ENCODE results near the gene PRTFDC1. TPM values are rescaled to one million over a fixed set of nuclear protein-coding genes. Genes with fewer than 3 reads are reported as not detected.

PRTFDC1 gene
- total RNA-seq, 2 experiments from 2014 or later = 1.4 to 1.7 TPM

DNA sequence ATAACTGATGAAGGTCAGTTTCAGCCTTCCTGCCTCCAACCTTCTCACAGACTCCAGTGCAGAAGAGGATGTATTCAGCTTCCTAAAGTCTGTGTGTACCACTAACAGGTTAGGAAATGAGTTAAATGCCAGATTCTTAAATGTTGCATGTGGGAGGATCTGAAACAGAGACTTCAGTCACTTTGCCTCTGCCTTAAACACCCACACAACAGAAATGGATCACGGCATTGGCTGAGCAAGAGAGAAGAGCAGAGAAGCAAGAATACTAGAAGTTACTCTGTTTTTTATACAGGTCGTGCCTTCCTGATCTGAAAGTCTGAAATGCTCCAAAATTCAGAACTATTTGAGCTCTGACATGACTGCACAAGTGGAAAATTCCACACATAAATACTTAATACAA, 129.8 kb downstream of the PRTFDC1 start:
- CTCF ChIA-PET = no interaction called here

DNA sequence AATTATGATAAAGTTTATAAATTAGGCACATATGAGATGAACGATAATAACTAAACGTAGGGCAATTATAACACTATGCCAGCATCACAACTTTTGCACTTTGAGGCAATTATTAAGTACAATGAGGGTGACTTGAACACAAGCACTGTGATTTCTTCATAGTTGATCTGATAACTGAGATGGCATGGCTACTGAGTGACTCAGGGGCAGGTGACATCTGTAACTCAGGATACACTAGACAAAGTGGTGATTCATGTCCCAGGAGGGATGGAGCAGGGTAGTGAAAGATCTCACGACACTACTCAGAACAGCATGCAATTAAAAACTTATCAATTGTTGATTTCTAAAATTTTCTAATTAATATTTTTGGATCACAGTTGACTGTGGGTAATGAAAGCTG, 130.4 kb downstream of the PRTFDC1 start:
- peaks cover 25% of the 10 kb centered on the region for H3K4me1 Mint-ChIP-seq
- H3K27ac Mint-ChIP-seq = no peak overlapping the region
- no peak for DNase-seq
- CTCF ChIA-PET = no interaction called here
- POLR2A ChIA-PET = no interaction called here
- no peaks in the 10 kb centered on the region for H3K9me3 Mint-ChIP-seq
- peaks cover 3% of the 10 kb centered on the region for H3K36me3 Mint-ChIP-seq (ENCODE audit: low read depth)
- H3K27me3 Mint-ChIP-seq = no peaks in the 10 kb centered on the region
- no peak overlapping the region for H3K4me3 Mint-ChIP-seq

More for the DNA sequence above, 129.8 kb downstream of the PRTFDC1 start:
- POLR2A ChIA-PET = no interaction called here
- Mint-ChIP-seq H3K9me3 (no peaks in the 10 kb centered on the region), H3K36me3 (ENCODE audit: low read depth) (peaks cover 3% of the 10 kb centered on the region), H3K27me3 (no peaks in the 10 kb centered on the region), H3K4me3 (no peak overlapping the region), H3K27ac (no peak overlapping the region), H3K4me1 (peaks cover 24% of the 10 kb centered on the region)
- DNase-seq = no peak

DNA sequence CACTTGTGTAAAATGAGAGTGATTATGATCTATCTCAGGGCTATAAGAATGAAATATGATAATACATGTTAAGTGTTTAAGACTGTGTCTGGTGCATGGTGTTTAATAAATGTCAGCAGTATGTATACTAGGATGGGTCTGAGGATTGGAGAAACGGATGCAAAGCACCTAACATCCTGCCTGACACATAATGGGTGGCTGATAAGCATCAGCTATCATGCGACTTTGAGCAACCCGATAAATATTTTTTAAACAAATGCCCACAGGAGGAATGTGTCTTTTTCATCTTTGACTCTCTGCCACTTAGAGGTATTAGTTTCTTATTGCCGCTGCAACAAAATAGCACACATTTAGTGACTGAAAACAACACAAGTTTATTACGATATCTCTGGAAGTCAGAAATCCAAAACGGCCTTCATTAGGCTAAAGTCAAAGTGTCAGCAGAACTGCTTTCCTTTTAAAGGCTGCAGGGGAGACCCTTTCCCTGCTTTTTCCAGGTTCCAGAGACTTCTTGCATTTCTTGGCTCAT, 135.5 kb downstream of the PRTFDC1 start:
- ChIA-PET POLR2A (no interaction called here), CTCF (no interaction called here)
- Mint-ChIP-seq H3K9me3 (no peaks in the 10 kb centered on the region), H3K4me3 (no peak overlapping the region), H3K27ac (no peak overlapping the region), H3K27me3 (no peaks in the 10 kb centered on the region), H3K36me3 (ENCODE audit: low read depth) (no peaks in the 10 kb centered on the region), H3K4me1 (peaks cover 6% of the 10 kb centered on the region)
- no peak for DNase-seq

DNA sequence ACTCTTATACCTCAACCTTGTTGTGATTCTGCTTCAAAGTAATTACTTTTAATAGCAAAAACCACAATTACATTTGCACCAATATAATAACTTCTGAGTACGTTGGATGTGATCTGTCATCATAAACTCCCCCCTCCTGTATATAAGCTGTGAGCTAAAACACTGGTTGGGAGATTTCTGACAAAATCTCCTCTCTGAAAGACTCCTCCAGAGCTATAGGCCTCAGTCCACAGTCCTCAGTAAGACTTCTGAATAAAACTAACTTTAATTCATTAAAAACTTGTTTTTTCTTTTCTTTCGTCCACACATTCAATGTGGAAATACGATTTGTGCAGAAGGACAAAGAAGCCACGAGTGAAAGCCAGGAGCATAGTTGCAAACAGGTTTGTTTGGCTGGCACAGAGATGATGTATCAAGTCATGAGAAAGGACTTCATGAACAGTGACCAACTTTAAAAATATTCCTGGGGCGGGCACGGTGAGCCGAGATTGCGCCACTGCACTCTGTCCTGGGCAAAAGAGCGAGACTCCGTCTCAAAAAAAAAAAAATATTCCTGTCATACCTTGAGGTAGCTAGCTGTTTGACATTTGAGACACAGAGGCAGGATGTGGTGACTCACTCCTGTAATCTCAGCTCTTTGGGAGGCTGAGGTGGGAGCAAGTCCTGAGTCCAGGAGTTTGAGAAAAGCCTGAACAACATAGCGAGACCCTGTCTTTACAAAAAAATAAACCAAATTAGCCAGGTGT, 137.7 kb downstream of the PRTFDC1 start:
- H3K4me1 Mint-ChIP-seq = peaks cover 6% of the 10 kb centered on the region
- DNase-seq = no peak
- ChIA-PET POLR2A (no interaction called here), CTCF (no interaction called here)
- no peaks in the 10 kb centered on the region for H3K9me3 Mint-ChIP-seq
- no peaks in the 10 kb centered on the region for H3K27me3 Mint-ChIP-seq
- no peak overlapping the region for H3K4me3 Mint-ChIP-seq
- H3K36me3 Mint-ChIP-seq (ENCODE audit: low read depth) = no peaks in the 10 kb centered on the region
- H3K27ac Mint-ChIP-seq = no peak overlapping the region

DNA sequence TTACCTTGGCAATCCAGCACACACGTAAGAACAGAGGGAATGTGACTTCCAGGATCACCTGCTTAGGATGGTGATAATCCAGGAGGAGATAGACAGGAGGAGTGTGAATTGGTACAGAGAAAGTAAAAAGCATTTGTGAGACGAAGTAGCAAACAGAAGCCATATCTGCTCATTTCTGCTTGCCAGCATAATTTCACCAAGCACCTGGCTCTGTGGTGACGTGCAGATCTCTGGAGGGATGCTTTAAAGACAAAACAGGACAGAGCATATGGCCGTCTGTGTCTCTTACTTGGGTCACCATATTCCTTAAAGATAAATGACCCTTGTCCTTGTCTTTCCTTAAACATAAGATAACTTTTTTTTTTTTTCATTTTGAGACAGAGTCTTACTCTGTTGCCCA, 138.6 kb downstream of the PRTFDC1 start:
- Mint-ChIP-seq H3K4me3 (no peak overlapping the region), H3K4me1 (peaks cover 6% of the 10 kb centered on the region), H3K9me3 (no peaks in the 10 kb centered on the region), H3K27ac (no peak overlapping the region), H3K36me3 (ENCODE audit: low read depth) (no peaks in the 10 kb centered on the region), H3K27me3 (no peaks in the 10 kb centered on the region)
- ChIA-PET POLR2A (no interaction called here), CTCF (no interaction called here)
- DNase-seq = no peak

DNA sequence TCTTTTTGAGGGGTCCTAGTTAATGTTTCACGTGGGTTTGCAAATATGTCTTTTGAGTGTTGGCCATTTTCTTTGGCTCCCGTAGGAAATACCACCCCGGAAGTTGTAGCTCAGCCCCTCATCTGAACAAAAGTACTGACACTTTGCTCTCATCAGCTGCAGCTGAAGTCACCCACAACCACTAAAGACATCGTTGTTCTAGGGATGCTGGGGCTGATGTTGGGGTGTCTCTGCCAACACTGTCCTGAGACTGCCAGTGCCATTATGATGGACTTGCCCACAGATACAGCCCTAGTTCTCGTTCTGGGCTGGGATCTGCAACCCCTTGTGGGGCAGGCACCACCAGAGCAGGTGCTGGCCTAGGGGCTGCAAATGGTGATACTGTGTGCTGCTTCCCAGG, 146.1 kb downstream of the PRTFDC1 start:
- H3K27me3 Mint-ChIP-seq = no peaks in the 10 kb centered on the region
- no peak overlapping the region for H3K4me3 Mint-ChIP-seq
- no peaks in the 10 kb centered on the region for H3K9me3 Mint-ChIP-seq
- POLR2A ChIA-PET = no interaction called here
- H3K27ac Mint-ChIP-seq = no peak overlapping the region
- no peak for DNase-seq
- no peaks in the 10 kb centered on the region for H3K36me3 Mint-ChIP-seq (ENCODE audit: low read depth)
- no peaks in the 10 kb centered on the region for H3K4me1 Mint-ChIP-seq
- CTCF ChIA-PET = no interaction called here

DNA sequence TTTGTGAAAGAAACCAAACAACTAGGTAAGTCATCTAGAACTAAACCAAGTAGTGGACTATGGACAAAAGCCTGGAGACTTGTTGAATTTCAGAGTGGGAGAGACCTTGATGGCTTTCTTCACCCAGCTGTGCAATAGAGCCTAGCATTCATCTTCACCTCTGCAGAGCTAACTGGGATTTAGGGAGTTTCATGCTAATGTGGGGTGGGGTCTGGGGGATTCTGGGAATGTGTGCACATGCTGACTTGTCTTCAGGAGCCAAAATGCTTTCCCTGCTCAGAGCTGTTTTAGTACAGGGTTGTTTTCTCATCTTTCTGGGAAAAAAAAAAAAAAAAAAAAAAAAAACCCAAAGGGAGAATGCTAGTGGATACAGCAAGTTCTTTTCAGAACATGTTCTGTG, 147.4 kb downstream of the PRTFDC1 start:
- ChIA-PET POLR2A (no interaction called here), CTCF (interaction anchor here (0.6 kb wide), 1 partner anchor 150 kb away, joined by 3 read pairs; no protein-coding TSS in a partner anchor)
- H3K27ac Mint-ChIP-seq = no peak overlapping the region
- H3K4me3 Mint-ChIP-seq = no peak overlapping the region
- DNase-seq = no peak
- H3K9me3 Mint-ChIP-seq = no peaks in the 10 kb centered on the region
- H3K4me1 Mint-ChIP-seq = no peaks in the 10 kb centered on the region
- H3K36me3 Mint-ChIP-seq (ENCODE audit: low read depth) = no peaks in the 10 kb centered on the region
- H3K27me3 Mint-ChIP-seq = no peaks in the 10 kb centered on the region

DNA sequence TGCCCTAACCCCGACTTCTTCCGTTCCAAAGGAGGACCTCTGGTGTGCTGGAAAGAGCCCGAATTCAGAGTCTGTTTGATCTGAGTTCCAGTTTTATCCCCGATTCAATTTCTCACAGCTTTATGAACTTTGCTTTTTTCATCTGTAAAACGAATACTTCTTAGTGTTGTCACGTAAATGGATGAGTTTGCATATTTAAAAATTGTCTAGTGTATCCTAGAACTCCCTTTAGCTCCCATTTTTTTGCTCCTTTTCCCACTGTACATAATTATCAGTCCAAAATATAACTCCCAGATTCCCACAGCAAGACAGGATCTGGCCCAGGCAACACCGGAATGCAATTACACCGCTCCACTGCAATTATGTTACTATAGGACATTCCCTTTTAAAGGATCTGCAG, 148.0 kb downstream of the PRTFDC1 start:
- Mint-ChIP-seq H3K4me1 (no peaks in the 10 kb centered on the region), H3K9me3 (no peaks in the 10 kb centered on the region), H3K4me3 (no peak overlapping the region), H3K27ac (no peak overlapping the region), H3K36me3 (ENCODE audit: low read depth) (no peaks in the 10 kb centered on the region), H3K27me3 (no peaks in the 10 kb centered on the region)
- ChIA-PET POLR2A (no interaction called here), CTCF (interaction anchor here (0.6 kb wide), 1 partner anchor 151 kb away, joined by 3 read pairs; no protein-coding TSS in a partner anchor)
- DNase-seq = no peak

DNA sequence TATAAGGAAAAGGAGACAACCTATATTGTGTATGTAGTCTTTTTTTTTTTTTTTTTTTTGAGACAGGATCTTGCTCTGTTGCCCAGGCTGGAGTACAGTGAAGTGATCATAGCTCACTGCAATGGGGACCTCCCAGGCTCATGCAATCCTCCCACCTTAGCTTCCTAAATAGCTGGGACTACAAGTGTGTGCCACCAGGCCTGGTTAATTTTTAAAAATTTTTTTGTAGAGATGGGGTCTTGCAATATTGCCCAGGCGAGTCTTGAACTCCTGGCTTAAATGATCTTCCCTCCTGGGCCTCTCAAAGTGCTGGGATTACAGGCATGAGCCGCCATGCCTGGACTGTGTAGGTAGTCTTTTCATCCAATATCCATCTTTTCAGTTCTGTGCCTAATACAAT, 150.0 kb downstream of the PRTFDC1 start:
- H3K4me1 Mint-ChIP-seq = no peaks in the 10 kb centered on the region
- H3K27ac Mint-ChIP-seq = no peak overlapping the region
- H3K36me3 Mint-ChIP-seq (ENCODE audit: low read depth) = no peaks in the 10 kb centered on the region
- ChIA-PET CTCF (no interaction called here), POLR2A (no interaction called here)
- DNase-seq = no peak
- H3K4me3 Mint-ChIP-seq = no peak overlapping the region
- H3K9me3 Mint-ChIP-seq = no peaks in the 10 kb centered on the region
- no peaks in the 10 kb centered on the region for H3K27me3 Mint-ChIP-seq

DNA sequence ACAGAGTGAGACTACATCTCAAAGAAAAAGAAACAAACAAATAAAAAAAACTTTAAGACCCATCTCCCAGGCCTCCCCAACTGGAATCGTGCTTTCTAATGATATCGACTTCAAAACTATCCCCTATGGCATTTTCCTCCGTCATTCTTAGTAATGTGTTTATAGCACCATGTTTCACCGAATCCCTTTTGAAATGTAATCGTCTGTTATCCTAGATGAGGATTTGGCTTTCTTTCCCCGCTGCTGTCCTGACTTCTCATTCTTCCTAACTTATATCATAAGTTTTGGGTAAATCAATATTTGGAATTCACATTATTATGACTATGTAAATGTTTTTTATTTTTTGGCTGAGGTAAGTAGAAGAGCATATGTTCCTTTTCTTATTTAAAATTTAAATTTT, 151.5 kb downstream of the PRTFDC1 start:
- CTCF ChIA-PET = no interaction called here
- no peaks in the 10 kb centered on the region for H3K36me3 Mint-ChIP-seq (ENCODE audit: low read depth)
- no peak overlapping the region for H3K27ac Mint-ChIP-seq

More for the DNA sequence above, 151.5 kb downstream of the PRTFDC1 start:
- DNase-seq = no peak
- no peaks in the 10 kb centered on the region for H3K27me3 Mint-ChIP-seq
- no peak overlapping the region for H3K4me3 Mint-ChIP-seq
- no peaks in the 10 kb centered on the region for H3K4me1 Mint-ChIP-seq
- POLR2A ChIA-PET = no interaction called here
- H3K9me3 Mint-ChIP-seq = no peaks in the 10 kb centered on the region

Other genes with a start within 250 kb of the PRTFDC1 start
- gene ARHGAP21, start 228.7 kb downstream of the PRTFDC1 start, total RNA-seq = 10 to 100 TPM; 35.6 to 36.0 TPM
- gene ENKUR, start 63.6 kb upstream of the PRTFDC1 start, total RNA-seq = not detected
- 1 to 10 TPM; 2.2 to 2.4 TPM for gene THNSL1, start 64.0 kb upstream of the PRTFDC1 start, total RNA-seq
- gene GPR158, start 222.4 kb upstream of the PRTFDC1 start, total RNA-seq = not detected